Esophagus muscularis mucosa (tissue), 3 donors: ENCODE results near the gene CNNM4.

ENCODE experiments used
- CTCF ChIP-seq, 3 experiments: fragments of 200-600 bp in 2 of 3; fragments of 450-650 bp in 1 of 3; sonication (generic) in 2 of 3; IDR thresholded peaks; one replicate each; pipeline ENCODE4 v1.5.1; 2017 to 2019; ENCODE audit warnings: antibody characterized with exemption in 3 of 3, mild to moderate bottlenecking in 2 of 3, moderate library complexity in 1 of 3
- POLR2A ChIP-seq: fragments of 450-650 bp; IDR thresholded peaks from one replicate; pipeline ENCODE4 v1.6.1; 2017; ENCODE audit warnings: antibody characterized with exemption, moderate library complexity, mild to moderate bottlenecking, low read depth

GRCh38 chr2:96810783-96811192 is 50.1 kb downstream of the CNNM4 start:
- TF ChIP-seq CTCF (IDR thresholded peaks at IDR 0.05) (no peak), POLR2A (no peak)
